CD14-positive monocyte (primary cell): ENCODE measurements around the gene OVOL2. TPM values are rescaled to one million over a fixed set of nuclear protein-coding genes. Genes with fewer than 3 reads are reported as not detected.

Experiments used
- DNase-seq, 3 donors: peaks; one replicate each; pipeline ENCODE4 v3.0.0-alpha.2; 2011 to 2022
- H2AFZ ChIP-seq: 2 replicates; pipeline ENCODE4 v1.6.0; 2012; ENCODE audit warnings: mild to moderate bottlenecking, low read depth, low read length, inconsistent platforms; ENCODE audit not compliant: insufficient read depth, poor library complexity, severe bottlenecking
- H3K27ac ChIP-seq, 2 donors: 1 replicate in 1 of 2; 2 replicates in 1 of 2; pipeline ENCODE4 v1.5.1; 2012 to 2013; ENCODE audit warnings: low read length in 2 of 2, control low read depth in 1 of 2, inconsistent platforms in 1 of 2, low read depth in 1 of 2, mild to moderate bottlenecking in 1 of 2
- H3K27me3 ChIP-seq, 2 donors: one replicate each; pipeline versions ENCODE4 v1.6.0 to v1.6.1; 2011 to 2013; ENCODE audit warnings: low read length in 2 of 2; ENCODE audit not compliant: control insufficient read depth in 2 of 2, insufficient read depth in 2 of 2
- H3K36me3 ChIP-seq, 2 donors: replicated peaks in 1 of 2; 1 replicate in 1 of 2; 2 replicates in 1 of 2; pipeline versions ENCODE4 v1.5.1 to v1.6.1; 2012 to 2013; ENCODE audit warnings: low read length in 2 of 2, control low read depth in 1 of 2, inconsistent platforms in 1 of 2, mild to moderate bottlenecking in 1 of 2; ENCODE audit not compliant: insufficient read depth in 2 of 2, control insufficient read depth in 1 of 2
- H3K4me1 ChIP-seq, 2 donors: 1 replicate in 1 of 2; 2 replicates in 1 of 2; pipeline versions ENCODE4 v1.5.1 to v1.6.1; 2012 to 2013; ENCODE audit warnings: low read length in 2 of 2, control low read depth in 1 of 2, inconsistent platforms in 1 of 2, mild to moderate bottlenecking in 1 of 2, moderate library complexity in 1 of 2; ENCODE audit not compliant: insufficient read depth in 2 of 2, control insufficient read depth in 1 of 2
- H3K4me2 ChIP-seq: replicated peaks from 2 replicates; pipeline ENCODE3; 2012; ENCODE audit warnings: low read length, moderate library complexity, mild to moderate bottlenecking; ENCODE audit not compliant: poor library complexity, severe bottlenecking; ENCODE audit errors: extremely low read depth
- H3K4me3 ChIP-seq, 3 experiments: fragments of 200-600 bp in 1 of 3; sonication (generic) in 1 of 3; replicated peaks in 1 of 3; 1 replicate in 2 of 3; 2 replicates in 1 of 3; pipeline ENCODE4 v1.5.1; 2011 to 2013; ENCODE audit warnings: low read length in 3 of 3, mild to moderate bottlenecking in 3 of 3, control low read depth in 2 of 3, low read depth in 2 of 3, inconsistent platforms in 1 of 3, moderate library complexity in 1 of 3
- H3K79me2 ChIP-seq: 2 replicates; pipeline ENCODE4 v1.6.0; 2012; ENCODE audit warnings: mild to moderate bottlenecking, control low read depth, inconsistent platforms, low read length, moderate library complexity; ENCODE audit not compliant: insufficient read depth
- H3K9ac ChIP-seq: 2 replicates; pipeline ENCODE4 v1.6.0; 2017; ENCODE audit warnings: low read length, mild to moderate bottlenecking; ENCODE audit not compliant: insufficient read depth, poor library complexity, severe bottlenecking
- H3K9me3 ChIP-seq, 2 donors: replicated peaks in 1 of 2; 1 replicate in 1 of 2; 2 replicates in 1 of 2; pipeline versions ENCODE4 v1.5.1 to v1.6.1; 2012 to 2013; ENCODE audit warnings: low read length in 2 of 2, control low read depth in 1 of 2; ENCODE audit not compliant: control insufficient read depth in 1 of 2, insufficient read depth in 1 of 2
- H4K20me1 ChIP-seq: 2 replicates; pipeline ENCODE4 v1.6.0; 2012; ENCODE audit warnings: mild to moderate bottlenecking, low read length, control low read depth, moderate library complexity; ENCODE audit not compliant: insufficient read depth
- H3K27ac Mint-ChIP-seq, 7 donors: one replicate each; pipeline ENCODE4 v1.8.0; 2020; ENCODE audit warnings: mild to moderate bottlenecking in 7 of 7, mixed read lengths in 7 of 7, moderate library complexity in 6 of 7, inconsistent platforms in 2 of 7
- H3K27me3 Mint-ChIP-seq, 3 donors: one replicate each; pipeline ENCODE4 v1.8.0; 2021 to 2022; ENCODE audit warnings: low read depth in 3 of 3, mild to moderate bottlenecking in 3 of 3, mixed read lengths in 3 of 3, moderate library complexity in 3 of 3, inconsistent platforms in 1 of 3
- H3K36me3 Mint-ChIP-seq, 2 donors: one replicate each; pipeline ENCODE4 v1.8.0; 2020; ENCODE audit warnings: mixed read lengths in 2 of 2, inconsistent platforms in 1 of 2, mild to moderate bottlenecking in 1 of 2
- H3K4me1 Mint-ChIP-seq: one replicate; pipeline ENCODE4 v1.8.0; 2020; ENCODE audit warnings: mild to moderate bottlenecking, mixed read lengths
- H3K4me3 Mint-ChIP-seq, 2 donors: one replicate each; pipeline ENCODE4 v1.8.0; 2020; ENCODE audit warnings: mild to moderate bottlenecking in 2 of 2, mixed read lengths in 2 of 2, moderate library complexity in 1 of 2
- H3K9me3 Mint-ChIP-seq, 7 donors: one replicate each; pipeline ENCODE4 v1.8.0; 2020 to 2022; ENCODE audit warnings: mixed read lengths in 7 of 7, mild to moderate bottlenecking in 6 of 7, moderate library complexity in 6 of 7, inconsistent platforms in 2 of 7
- WGBS: methylation state at CpG from one replicate; pipeline ENCODE4 v1.1.5; 2013; ENCODE audit warnings: missing lambda C conversion rate; ENCODE audit not compliant: insufficient coverage; 5-methylcytosine and 5-hydroxymethylcytosine counted together
- intact Hi-C, 2 donors: fragments of 100-400 bp; cut with micrococcal nuclease; formaldehyde crosslinking; loops; one replicate each; pipeline versions ENCODE4 v1.15.0 to v1.15.1; 2023
- polyA plus RNA-seq, 3 donors: library from polyadenylated mRNA; depleted of rRNA in 1 of 3; unstranded in 2 of 3; stranded (reverse) in 1 of 3; fragments of 300-500 nt in 2 of 3; fragments of >200 nt in 1 of 3; fragmentation: Illumina TruSeq in 2 of 3; gene quantifications; 1 replicate in 2 of 3; 2 replicates in 1 of 3; pipeline ENCODE4 v1.2.3, GENCODE V29; 2012 to 2021
- TF ChIP-seq, protein P1 (sequence below): fragments of 200-600 bp; IDR thresholded peaks from one replicate; pipeline ENCODE4 v1.8.0; 2022; ENCODE audit warnings: antibody characterized with exemption, mild to moderate bottlenecking

The OVOL2 gene
- polyA plus RNA-seq, 3 donors = not detected

DNA sequence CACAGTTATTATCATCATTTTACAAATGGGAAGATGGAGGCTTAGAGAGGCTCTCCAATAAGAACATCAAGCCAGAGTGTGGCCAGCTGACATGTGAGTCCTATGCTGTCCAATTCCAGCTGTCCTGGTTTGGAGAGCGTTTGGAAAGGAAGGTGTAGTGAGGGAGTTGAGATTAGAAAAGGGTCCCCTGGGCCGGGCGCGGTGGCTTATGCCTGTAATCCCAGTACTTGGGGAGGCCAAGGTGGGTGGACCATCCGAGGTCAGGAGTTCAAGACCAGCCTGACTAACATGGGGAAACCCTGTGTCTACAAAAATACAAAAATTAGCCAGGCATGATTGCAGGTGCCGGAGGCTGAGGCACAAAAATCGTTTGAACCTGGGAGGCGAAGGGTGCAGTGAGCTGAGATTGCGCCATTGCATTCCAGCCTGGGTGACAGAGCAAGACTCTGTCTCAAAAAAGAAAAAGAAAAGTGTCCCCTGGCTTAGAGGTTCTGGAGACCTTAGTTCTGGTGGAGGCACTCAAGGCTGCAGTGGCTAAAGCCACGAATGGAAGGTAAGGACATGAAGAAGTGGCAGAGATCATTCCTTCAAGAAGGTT, 22.1 kb upstream of the OVOL2 start:
- 88% methylated on average over 5 of the region's 10 CpGs for WGBS
- intact Hi-C loops = no loop called here

DNA sequence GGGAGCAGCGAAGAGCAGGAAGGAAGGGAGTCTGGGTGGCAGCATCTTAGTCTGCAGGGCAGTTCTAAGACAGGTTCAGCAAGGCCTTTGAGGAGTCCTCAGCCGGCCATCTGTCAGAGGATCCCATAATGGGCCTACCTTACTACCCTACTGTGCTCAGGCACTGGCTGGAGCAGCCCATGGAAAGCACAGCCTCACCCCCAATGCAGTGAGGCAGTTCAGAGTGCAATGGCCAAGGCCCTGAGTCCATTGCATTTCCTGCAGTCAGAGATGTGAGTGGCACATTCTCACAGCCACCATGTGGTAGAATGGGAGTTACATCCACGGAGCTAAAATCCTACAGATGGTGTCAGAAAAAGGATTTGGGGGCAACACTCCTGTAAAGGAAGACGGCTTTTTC, 19.4 kb upstream of the OVOL2 start:
- no peaks in the 10 kb centered on the region for H4K20me1 ChIP-seq
- no peaks in the 10 kb centered on the region for H3K9me3 ChIP-seq
- no peaks in the 10 kb centered on the region for H3K36me3 ChIP-seq
- intact Hi-C loops = no loop called here
- no peaks in the 10 kb centered on the region for H3K4me1 ChIP-seq
- no peak overlapping the region for H3K9ac ChIP-seq
- peaks cover 0 to 5% (median 0%) of the 10 kb centered on the region in 7 donors for H3K9me3 Mint-ChIP-seq
- peaks cover 9 to 14% (median 11%) of the 10 kb centered on the region in 3 donors for H3K27me3 Mint-ChIP-seq
- no peak for DNase-seq
- 79% methylated on average over 3 of the region's 4 CpGs for WGBS
- H3K27ac ChIP-seq = no peak overlapping the region
- H3K4me1 Mint-ChIP-seq = no peaks in the 10 kb centered on the region
- no peaks in the 10 kb centered on the region for H3K36me3 Mint-ChIP-seq
- no peak overlapping the region for H3K4me3 Mint-ChIP-seq
- no peak overlapping the region for H3K4me2 ChIP-seq
- H3K27ac Mint-ChIP-seq = no peak overlapping the region
- TF ChIP-seq, protein P1, sequence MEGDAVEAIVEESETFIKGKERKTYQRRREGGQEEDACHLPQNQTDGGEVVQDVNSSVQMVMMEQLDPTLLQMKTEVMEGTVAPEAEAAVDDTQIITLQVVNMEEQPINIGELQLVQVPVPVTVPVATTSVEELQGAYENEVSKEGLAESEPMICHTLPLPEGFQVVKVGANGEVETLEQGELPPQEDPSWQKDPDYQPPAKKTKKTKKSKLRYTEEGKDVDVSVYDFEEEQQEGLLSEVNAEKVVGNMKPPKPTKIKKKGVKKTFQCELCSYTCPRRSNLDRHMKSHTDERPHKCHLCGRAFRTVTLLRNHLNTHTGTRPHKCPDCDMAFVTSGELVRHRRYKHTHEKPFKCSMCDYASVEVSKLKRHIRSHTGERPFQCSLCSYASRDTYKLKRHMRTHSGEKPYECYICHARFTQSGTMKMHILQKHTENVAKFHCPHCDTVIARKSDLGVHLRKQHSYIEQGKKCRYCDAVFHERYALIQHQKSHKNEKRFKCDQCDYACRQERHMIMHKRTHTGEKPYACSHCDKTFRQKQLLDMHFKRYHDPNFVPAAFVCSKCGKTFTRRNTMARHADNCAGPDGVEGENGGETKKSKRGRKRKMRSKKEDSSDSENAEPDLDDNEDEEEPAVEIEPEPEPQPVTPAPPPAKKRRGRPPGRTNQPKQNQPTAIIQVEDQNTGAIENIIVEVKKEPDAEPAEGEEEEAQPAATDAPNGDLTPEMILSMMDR = no peak
- no peak overlapping the region for H2AFZ ChIP-seq
- no peaks in the 10 kb centered on the region for H3K79me2 ChIP-seq
- H3K4me3 ChIP-seq = no peak overlapping the region
- peaks cover 0 to 3% of the 10 kb centered on the region in 2 donors for H3K27me3 ChIP-seq

More for the DNA sequence above, 22.1 kb upstream of the OVOL2 start:
- Mint-ChIP-seq H3K27ac (no peak overlapping the region), H3K9me3 (peaks cover 0 to 6% (median 0%) of the 10 kb centered on the region in 7 donors), H3K27me3 (peaks cover 2 to 6% (median 6%) of the 10 kb centered on the region in 3 donors), H3K4me1 (no peaks in the 10 kb centered on the region), H3K4me3 (no peak overlapping the region), H3K36me3 (no peaks in the 10 kb centered on the region)
- Histone ChIP-seq H3K79me2 (no peaks in the 10 kb centered on the region), H3K4me3 (no peak overlapping the region), H2AFZ (no peak overlapping the region), H4K20me1 (no peaks in the 10 kb centered on the region), H3K9ac (no peak overlapping the region), H3K4me2 (no peak overlapping the region), H3K4me1 (no peaks in the 10 kb centered on the region), H3K36me3 (no peaks in the 10 kb centered on the region), H3K9me3 (no peaks in the 10 kb centered on the region), H3K27me3 (peaks cover 0 to 3% of the 10 kb centered on the region in 2 donors), H3K27ac (no peak overlapping the region)
- TF ChIP-seq, protein P1 = no peak
- no peak for DNase-seq
